HepG2 (cell line): Measurements from ENCODE around the gene EPN3. TPM values are rescaled to one million over a fixed set of nuclear protein-coding genes. Genes with fewer than 3 reads are reported as not detected.

ENCODE experiments used
- HIVEP1 ChIP-seq: sonication (generic); formaldehyde crosslinking; IDR thresholded peaks from 2 replicates; pipeline ENCODE4 v1.4.0; 2020; ENCODE audit warnings: mild to moderate bottlenecking, missing genetic modification reagents
- HNF4G ChIP-seq, 2 experiments: sonication (generic) in 1 of 2; formaldehyde crosslinking in 1 of 2; IDR thresholded peaks; 2 replicates each; pipeline versions ENCODE4 v1.4.0 to v1.6.1; 2011 to 2020; ENCODE audit warnings: borderline replicate concordance in 2 of 2, low read depth in 2 of 2, mild to moderate bottlenecking in 2 of 2, low read length in 1 of 2, missing genetic modification reagents in 1 of 2, moderate library complexity in 1 of 2
- MED13 ChIP-seq: sonication (generic); formaldehyde crosslinking; IDR thresholded peaks from 2 replicates; pipeline ENCODE4 v1.5.0; 2020; ENCODE audit warnings: missing genetic modification reagents
- NFKB2 ChIP-seq: sonication (generic); formaldehyde crosslinking; IDR thresholded peaks from 2 replicates; pipeline ENCODE4 v1.4.0; 2020; ENCODE audit warnings: missing genetic modification reagents, borderline replicate concordance
- SOX6 ChIP-seq, 2 experiments: fragments of 450-650 bp in 1 of 2; sonication (generic) in 1 of 2; formaldehyde crosslinking in 1 of 2; IDR thresholded peaks; 2 replicates each; pipeline versions ENCODE4 v1.4.0 to v1.6.1; 2017 to 2020; ENCODE audit warnings: antibody characterized with exemption in 1 of 2, mild to moderate bottlenecking in 1 of 2, missing genetic modification reagents in 1 of 2
- TEAD2 ChIP-seq: sonication (generic); formaldehyde crosslinking; IDR thresholded peaks from 2 replicates; pipeline ENCODE4 v1.9.0; 2021; ENCODE audit warnings: missing genetic modification reagents
- ZFP90 ChIP-seq: sonication (generic); formaldehyde crosslinking; IDR thresholded peaks from 2 replicates; pipeline ENCODE4 v1.8.0; 2022; ENCODE audit warnings: missing genetic modification reagents, mild to moderate bottlenecking, inconsistent platforms, borderline replicate concordance
- ZMYM4 ChIP-seq: sonication (generic); formaldehyde crosslinking; IDR thresholded peaks from 2 replicates; pipeline ENCODE4 v1.8.1; 2023; ENCODE audit warnings: mild to moderate bottlenecking, missing genetic modification reagents
- ZNF143 ChIP-seq: sonication (generic); formaldehyde crosslinking; IDR thresholded peaks from 2 replicates; pipeline ENCODE4 v1.4.0; 2020; ENCODE audit warnings: missing genetic modification reagents
- ZNF644 ChIP-seq: IDR thresholded peaks from 2 replicates; pipeline ENCODE4 v1.6.1; 2016; ENCODE audit warnings: low read depth
- ZNF879 ChIP-seq: sonication (generic); formaldehyde crosslinking; IDR thresholded peaks from 2 replicates; pipeline ENCODE4 v1.8.1; 2023; ENCODE audit warnings: missing genetic modification reagents
- polyA plus RNA-seq, 8 experiments: library from polyadenylated mRNA; depleted of rRNA in 3 of 8; stranded (reverse) in 7 of 8; unstranded in 1 of 8; fragments of >200 nt; fragmentation: Illumina TruSeq in 4 of 8; extraction: Trizol in 4 of 8; gene quantifications; 2 replicates each; pipeline versions ENCODE4 v1.2.1 to v1.2.3, GENCODE V29; 2011 to 2016; ENCODE audit warnings: low read depth in 4 of 8, missing spikeins in 1 of 8, mixed read lengths in 1 of 8; ENCODE audit not compliant: insufficient read depth in 1 of 8
- total RNA-seq, 5 experiments: library from RNA; depleted of rRNA; stranded (reverse); fragments of >200 nt; fragmentation: Illumina TruSeq; extraction: Trizol; gene quantifications; 2 replicates each; pipeline ENCODE4 v1.2.3, GENCODE V29; 2016; ENCODE audit warnings: low read depth in 1 of 5
- TF ChIP-seq, protein P1 (sequence below): sonication (generic); formaldehyde crosslinking; IDR thresholded peaks from 2 replicates; pipeline ENCODE4 v1.4.0; 2020; ENCODE audit warnings: missing genetic modification reagents, borderline replicate concordance
- TF ChIP-seq, protein P2 (sequence below): sonication (generic); formaldehyde crosslinking; IDR thresholded peaks from 2 replicates; pipeline ENCODE4 v1.4.0; 2020; ENCODE audit warnings: missing genetic modification reagents, borderline replicate concordance
- TF ChIP-seq, protein P3 (sequence below): IDR thresholded peaks from 2 replicates; pipeline ENCODE4 v1.6.1; 2018; ENCODE audit warnings: missing genetic modification reagents
- TF ChIP-seq, protein P4 (sequence below): IDR thresholded peaks from 2 replicates; pipeline ENCODE4 v1.6.1; 2012; ENCODE audit warnings: low read length, improper control_type of control experiment
- TF ChIP-seq, protein P5 (sequence below): sonication (generic); formaldehyde crosslinking; conservative IDR thresholded peaks from 2 replicates; pipeline ENCODE4 v1.4.0; 2020; ENCODE audit warnings: missing genetic modification reagents

Gene EPN3
- total and polyA plus RNA-seq, 2 of the 13 experiments (the other 11 are each of a cell fraction or from before 2014, with no cell fraction given) = 0.11 to 0.95 TPM

DNA sequence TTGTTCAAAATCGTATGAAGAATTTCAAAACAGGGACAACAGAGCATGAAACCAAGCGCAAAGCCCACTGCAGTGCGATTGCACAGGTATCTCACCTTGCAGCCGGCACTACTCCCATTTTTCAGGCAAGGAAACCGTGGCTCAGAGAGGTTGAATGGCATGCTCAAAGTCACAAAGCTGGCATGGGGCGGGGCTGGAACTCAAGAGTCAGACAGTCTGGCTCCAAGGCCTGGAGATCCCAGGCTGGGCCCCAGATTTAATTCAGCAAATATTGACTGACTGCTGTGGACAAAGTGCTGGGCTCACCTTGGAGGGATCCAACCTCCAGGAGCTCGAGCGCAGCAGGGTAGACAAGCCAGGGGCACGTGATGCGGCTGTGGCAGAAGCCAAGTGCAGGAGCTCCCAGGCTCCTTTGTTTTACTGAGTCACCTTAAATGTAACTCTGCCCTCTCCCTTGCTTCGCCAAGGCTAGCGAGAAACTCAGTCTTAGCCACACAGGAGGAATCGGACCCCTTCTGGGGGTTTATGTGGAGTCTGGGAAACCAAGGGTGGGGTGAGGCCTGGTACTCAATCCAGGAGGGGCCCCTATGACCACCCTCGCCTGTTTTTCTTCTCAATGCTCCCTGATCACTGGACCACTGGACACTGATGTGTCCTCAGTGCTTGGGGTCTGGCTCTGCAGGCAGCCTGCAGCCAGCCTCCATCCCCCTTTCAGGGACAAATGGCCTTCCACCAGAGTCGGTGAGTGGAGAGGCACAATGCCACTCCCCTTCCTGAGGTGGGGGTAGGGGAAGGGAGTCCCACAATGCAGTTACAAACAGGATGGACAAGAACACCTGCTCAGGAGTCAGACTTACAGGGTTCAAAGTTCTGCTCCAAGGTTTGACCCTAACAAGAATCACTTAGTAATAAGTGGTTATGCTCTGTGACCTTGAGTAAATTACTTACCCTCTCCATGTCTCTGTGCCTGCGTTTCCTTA, 10.6 kb downstream of the EPN3 start (continued):
- TF ChIP-seq, protein P1, sequence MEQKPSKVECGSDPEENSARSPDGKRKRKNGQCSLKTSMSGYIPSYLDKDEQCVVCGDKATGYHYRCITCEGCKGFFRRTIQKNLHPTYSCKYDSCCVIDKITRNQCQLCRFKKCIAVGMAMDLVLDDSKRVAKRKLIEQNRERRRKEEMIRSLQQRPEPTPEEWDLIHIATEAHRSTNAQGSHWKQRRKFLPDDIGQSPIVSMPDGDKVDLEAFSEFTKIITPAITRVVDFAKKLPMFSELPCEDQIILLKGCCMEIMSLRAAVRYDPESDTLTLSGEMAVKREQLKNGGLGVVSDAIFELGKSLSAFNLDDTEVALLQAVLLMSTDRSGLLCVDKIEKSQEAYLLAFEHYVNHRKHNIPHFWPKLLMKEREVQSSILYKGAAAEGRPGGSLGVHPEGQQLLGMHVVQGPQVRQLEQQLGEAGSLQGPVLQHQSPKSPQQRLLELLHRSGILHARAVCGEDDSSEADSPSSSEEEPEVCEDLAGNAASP (CRISPR knock-in tag) = peak; percentile 84
- TF ChIP-seq ZNF143 (CRISPR knock-in tag) = peak; percentile 74
- TF ChIP-seq, protein P2, sequence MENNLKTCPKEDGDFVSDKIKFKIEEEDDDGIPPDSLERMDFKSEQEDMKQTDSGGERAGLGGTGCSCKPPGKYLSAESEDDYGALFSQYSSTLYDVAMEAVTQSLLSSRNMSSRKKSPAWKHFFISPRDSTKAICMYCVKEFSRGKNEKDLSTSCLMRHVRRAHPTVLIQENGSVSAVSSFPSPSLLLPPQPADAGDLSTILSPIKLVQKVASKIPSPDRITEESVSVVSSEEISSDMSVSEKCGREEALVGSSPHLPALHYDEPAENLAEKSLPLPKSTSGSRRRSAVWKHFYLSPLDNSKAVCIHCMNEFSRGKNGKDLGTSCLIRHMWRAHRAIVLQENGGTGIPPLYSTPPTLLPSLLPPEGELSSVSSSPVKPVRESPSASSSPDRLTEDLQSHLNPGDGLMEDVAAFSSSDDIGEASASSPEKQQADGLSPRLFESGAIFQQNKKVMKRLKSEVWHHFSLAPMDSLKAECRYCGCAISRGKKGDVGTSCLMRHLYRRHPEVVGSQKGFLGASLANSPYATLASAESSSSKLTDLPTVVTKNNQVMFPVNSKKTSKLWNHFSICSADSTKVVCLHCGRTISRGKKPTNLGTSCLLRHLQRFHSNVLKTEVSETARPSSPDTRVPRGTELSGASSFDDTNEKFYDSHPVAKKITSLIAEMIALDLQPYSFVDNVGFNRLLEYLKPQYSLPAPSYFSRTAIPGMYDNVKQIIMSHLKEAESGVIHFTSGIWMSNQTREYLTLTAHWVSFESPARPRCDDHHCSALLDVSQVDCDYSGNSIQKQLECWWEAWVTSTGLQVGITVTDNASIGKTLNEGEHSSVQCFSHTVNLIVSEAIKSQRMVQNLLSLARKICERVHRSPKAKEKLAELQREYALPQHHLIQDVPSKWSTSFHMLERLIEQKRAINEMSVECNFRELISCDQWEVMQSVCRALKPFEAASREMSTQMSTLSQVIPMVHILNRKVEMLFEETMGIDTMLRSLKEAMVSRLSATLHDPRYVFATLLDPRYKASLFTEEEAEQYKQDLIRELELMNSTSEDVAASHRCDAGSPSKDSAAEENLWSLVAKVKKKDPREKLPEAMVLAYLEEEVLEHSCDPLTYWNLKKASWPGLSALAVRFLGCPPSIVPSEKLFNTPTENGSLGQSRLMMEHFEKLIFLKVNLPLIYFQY (CRISPR knock-in tag) = 0 out of 2 replicates have a peak, but pooled peaks have one; percentile 56
- TF ChIP-seq, protein P3, sequence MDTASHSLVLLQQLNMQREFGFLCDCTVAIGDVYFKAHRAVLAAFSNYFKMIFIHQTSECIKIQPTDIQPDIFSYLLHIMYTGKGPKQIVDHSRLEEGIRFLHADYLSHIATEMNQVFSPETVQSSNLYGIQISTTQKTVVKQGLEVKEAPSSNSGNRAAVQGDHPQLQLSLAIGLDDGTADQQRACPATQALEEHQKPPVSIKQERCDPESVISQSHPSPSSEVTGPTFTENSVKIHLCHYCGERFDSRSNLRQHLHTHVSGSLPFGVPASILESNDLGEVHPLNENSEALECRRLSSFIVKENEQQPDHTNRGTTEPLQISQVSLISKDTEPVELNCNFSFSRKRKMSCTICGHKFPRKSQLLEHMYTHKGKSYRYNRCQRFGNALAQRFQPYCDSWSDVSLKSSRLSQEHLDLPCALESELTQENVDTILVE = peak; percentile 74; the same call in 1 of the 2 replicates
- no peak for TF ChIP-seq SOX6 (IDR thresholded peaks at IDR 0.05)
- peak; percentile 94 for TF ChIP-seq SOX6 (CRISPR knock-in tag; IDR thresholded peaks at IDR 0.05)
- peak; percentile 84; the same call in 1 of the 2 replicates for TF ChIP-seq HNF4G (IDR thresholded peaks at IDR 0.05; ENCODE audit: borderline replicate concordance, low read depth, low read length)
- TF ChIP-seq HNF4G (CRISPR knock-in tag; IDR thresholded peaks at IDR 0.05; ENCODE audit: borderline replicate concordance, low read depth) = peak; percentile 48; the same call in 1 of the 2 replicates
- TF ChIP-seq, protein P4, sequence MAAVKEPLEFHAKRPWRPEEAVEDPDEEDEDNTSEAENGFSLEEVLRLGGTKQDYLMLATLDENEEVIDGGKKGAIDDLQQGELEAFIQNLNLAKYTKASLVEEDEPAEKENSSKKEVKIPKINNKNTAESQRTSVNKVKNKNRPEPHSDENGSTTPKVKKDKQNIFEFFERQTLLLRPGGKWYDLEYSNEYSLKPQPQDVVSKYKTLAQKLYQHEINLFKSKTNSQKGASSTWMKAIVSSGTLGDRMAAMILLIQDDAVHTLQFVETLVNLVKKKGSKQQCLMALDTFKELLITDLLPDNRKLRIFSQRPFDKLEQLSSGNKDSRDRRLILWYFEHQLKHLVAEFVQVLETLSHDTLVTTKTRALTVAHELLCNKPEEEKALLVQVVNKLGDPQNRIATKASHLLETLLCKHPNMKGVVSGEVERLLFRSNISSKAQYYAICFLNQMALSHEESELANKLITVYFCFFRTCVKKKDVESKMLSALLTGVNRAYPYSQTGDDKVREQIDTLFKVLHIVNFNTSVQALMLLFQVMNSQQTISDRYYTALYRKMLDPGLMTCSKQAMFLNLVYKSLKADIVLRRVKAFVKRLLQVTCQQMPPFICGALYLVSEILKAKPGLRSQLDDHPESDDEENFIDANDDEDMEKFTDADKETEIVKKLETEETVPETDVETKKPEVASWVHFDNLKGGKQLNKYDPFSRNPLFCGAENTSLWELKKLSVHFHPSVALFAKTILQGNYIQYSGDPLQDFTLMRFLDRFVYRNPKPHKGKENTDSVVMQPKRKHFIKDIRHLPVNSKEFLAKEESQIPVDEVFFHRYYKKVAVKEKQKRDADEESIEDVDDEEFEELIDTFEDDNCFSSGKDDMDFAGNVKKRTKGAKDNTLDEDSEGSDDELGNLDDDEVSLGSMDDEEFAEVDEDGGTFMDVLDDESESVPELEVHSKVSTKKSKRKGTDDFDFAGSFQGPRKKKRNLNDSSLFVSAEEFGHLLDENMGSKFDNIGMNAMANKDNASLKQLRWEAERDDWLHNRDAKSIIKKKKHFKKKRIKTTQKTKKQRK = no peak
- TF ChIP-seq HIVEP1 = no peak; the same call in 1 of the 2 replicates
- peak; percentile 74; the same call in 1 of the 2 replicates for TF ChIP-seq ZNF644 (CRISPR knock-in tag)
- TF ChIP-seq ZNF879 (CRISPR knock-in tag) = 0 out of 2 replicates have a peak, but pooled peaks have one; percentile 54
- peak; percentile 80; the same call in 1 of the 2 replicates for TF ChIP-seq NFKB2 (CRISPR knock-in tag)
- peak; percentile 84 for TF ChIP-seq MED13 (CRISPR knock-in tag)
- TF ChIP-seq, protein P5, sequence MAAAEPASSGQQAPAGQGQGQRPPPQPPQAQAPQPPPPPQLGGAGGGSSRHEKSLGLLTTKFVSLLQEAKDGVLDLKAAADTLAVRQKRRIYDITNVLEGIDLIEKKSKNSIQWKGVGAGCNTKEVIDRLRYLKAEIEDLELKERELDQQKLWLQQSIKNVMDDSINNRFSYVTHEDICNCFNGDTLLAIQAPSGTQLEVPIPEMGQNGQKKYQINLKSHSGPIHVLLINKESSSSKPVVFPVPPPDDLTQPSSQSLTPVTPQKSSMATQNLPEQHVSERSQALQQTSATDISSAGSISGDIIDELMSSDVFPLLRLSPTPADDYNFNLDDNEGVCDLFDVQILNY (CRISPR knock-in tag) = no peak
- no peak for TF ChIP-seq TEAD2 (CRISPR knock-in tag)
- TF ChIP-seq ZFP90 (CRISPR knock-in tag) = peak; percentile 81
- peak; percentile 71 for TF ChIP-seq ZMYM4 (CRISPR knock-in tag)
